ENCODE measurements around the gene SLC22A12.

The SLC22A12 gene

DNA sequence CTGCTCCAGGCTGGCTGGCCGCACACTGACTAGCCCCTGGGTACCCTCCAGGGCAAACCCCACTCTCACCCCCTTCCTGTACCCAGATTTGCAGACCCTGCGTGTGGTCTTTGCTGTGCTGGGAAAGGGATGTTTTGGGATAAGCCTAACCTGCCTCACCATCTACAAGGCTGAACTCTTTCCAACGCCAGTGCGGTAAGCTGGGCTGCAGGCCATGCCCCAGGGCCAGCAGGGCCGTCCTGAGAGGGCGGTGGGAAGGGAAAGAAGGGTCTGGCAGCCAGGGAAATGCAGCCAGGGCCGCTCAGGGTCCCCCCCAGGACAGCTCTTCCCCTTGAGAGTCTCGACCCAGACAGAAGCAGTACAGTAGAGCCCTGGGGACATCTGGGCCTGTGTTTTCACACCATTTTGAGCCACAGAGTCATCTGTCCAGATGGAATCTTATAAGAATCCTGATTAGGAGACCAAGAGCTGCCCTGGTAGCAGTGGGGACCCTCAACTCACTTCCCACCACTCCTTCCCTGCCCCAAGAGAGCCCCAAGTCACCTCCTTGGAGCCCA lies 22.4 kb upstream of the SLC22A12 start:
- DNase-seq (ENCODE audit: low read depth): no peak
- TF ChIP-seq, protein P1, sequence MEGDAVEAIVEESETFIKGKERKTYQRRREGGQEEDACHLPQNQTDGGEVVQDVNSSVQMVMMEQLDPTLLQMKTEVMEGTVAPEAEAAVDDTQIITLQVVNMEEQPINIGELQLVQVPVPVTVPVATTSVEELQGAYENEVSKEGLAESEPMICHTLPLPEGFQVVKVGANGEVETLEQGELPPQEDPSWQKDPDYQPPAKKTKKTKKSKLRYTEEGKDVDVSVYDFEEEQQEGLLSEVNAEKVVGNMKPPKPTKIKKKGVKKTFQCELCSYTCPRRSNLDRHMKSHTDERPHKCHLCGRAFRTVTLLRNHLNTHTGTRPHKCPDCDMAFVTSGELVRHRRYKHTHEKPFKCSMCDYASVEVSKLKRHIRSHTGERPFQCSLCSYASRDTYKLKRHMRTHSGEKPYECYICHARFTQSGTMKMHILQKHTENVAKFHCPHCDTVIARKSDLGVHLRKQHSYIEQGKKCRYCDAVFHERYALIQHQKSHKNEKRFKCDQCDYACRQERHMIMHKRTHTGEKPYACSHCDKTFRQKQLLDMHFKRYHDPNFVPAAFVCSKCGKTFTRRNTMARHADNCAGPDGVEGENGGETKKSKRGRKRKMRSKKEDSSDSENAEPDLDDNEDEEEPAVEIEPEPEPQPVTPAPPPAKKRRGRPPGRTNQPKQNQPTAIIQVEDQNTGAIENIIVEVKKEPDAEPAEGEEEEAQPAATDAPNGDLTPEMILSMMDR (IDR thresholded peaks at IDR 0.05; ENCODE audit: insufficient read depth, low read depth, low read length, missing control alignments): no peak
- H3K4me3 ChIP-seq (ENCODE audit: low read depth, low read length): no peak overlapping the region

- DNase-seq (ENCODE audit: low read depth): no peak
Measured at GRCh38 chr11:64569300-64569970, 21.6 kb upstream of the SLC22A12 start.

DNA sequence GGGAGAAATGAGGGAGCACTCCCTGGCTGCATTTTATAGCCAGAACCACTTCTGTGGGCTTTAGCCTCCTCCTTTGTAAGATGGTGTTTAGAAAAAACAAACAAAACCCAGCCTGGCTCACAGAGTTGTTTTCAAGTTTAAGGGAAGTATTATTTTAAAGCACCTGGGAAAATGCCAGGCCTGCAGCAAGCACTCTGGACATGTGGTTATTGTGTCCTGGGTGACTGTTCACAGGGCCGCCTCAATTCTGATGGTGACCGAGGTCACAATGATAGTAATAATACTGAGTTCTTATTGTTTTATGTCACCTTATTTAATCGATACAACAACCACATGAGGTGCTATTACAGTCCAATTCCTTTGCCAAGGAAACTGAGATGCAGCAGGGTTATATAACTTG lies 20.7 kb upstream of the SLC22A12 start:
- TF ChIP-seq, protein P1 (IDR thresholded peaks at IDR 0.05; ENCODE audit: insufficient read depth, low read depth, low read length, missing control alignments): no peak
- DNase-seq (ENCODE audit: low read depth): no peak
- H3K4me3 ChIP-seq (ENCODE audit: low read depth, low read length): no peak overlapping the region

More at GRCh38 chr11:64569300-64569970, 21.6 kb upstream of the SLC22A12 start:
- no peak overlapping the region for H3K4me3 ChIP-seq (ENCODE audit: low read depth, low read length)
- TF ChIP-seq, protein P1 (IDR thresholded peaks at IDR 0.05; ENCODE audit: insufficient read depth, low read depth, low read length, missing control alignments): no peak

GRCh38 chr11:64571050-64571409 lies 20.0 kb upstream of the SLC22A12 start:
- TF ChIP-seq, protein P1 (IDR thresholded peaks at IDR 0.05; ENCODE audit: insufficient read depth, low read depth, low read length, missing control alignments): no peak
- no peak overlapping the region for H3K4me3 ChIP-seq (ENCODE audit: low read depth, low read length)
- no peak for DNase-seq (ENCODE audit: low read depth)

DNA sequence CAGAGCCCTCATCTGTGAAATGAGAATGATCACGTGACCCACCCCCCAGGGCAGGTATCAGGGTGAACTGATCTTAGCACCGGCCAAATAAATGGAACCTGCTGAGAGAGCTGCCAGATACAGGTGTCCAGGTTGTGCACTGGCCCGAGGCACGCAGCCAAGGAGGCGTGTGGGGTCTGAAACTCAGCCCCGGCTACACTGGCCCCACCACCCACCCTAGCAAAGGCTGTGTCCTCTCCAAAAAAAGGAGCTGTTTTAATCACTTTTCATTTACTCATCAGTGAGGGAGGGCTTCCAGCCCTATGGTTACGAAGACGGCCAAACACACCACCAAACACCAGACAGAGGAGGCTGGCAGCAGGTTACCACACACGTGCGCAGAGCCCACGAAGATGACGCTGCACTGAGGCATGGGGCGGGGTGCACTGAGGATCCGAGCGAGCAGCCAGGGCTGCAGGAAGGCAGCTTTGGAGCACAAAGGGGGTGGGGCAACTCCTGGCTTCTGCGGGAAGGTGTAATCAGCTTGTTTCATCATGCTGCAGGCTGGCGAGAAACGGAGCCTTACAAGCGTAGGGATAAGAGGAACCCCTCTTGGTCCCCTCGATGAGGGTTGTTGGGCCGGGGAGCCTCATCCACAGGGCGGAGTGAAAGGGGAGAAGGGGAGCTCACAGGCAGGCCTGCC lies 19.5 kb upstream of the SLC22A12 start:
- no peak overlapping the region for H3K4me3 ChIP-seq (ENCODE audit: low read depth, low read length)
- DNase-seq (ENCODE audit: low read depth): no peak
- TF ChIP-seq, protein P1 (IDR thresholded peaks at IDR 0.05; ENCODE audit: insufficient read depth, low read depth, low read length, missing control alignments): no peak

GRCh38 chr11:64572143-64572542 lies 18.9 kb upstream of the SLC22A12 start:
- no peak for DNase-seq (ENCODE audit: low read depth)
- TF ChIP-seq, protein P1 (IDR thresholded peaks at IDR 0.05; ENCODE audit: insufficient read depth, low read depth, low read length, missing control alignments): no peak
- H3K4me3 ChIP-seq (ENCODE audit: low read depth, low read length): no peak overlapping the region
